Activated CD4-positive, alpha-beta T cell treated with anti-CD3 and anti-CD28 coated beads, Interleukin-2, Interleukin-4, amounts not matched to agents 100 ng/mL and 50 ng/mL, durations not matched to agents 16 hours and 8 hours (primary cell): Measurements from ENCODE around the gene TMCO4.
"Not testable (repeated sequence)": the region's sequence is repeated elsewhere in the genome, so short reads cannot be mapped to it uniquely, and the experiment has no call there.

Experiments used
- DNase-seq: peaks from one replicate; pipeline ENCODE4 v3.0.0-alpha.2; 2020; ENCODE audit warnings: low spot score

Gene TMCO4

GRCh38 chr1:19812875-19813642 lies 13.3 kb upstream of the TMCO4 start:
- no peak for DNase-seq

DNA sequence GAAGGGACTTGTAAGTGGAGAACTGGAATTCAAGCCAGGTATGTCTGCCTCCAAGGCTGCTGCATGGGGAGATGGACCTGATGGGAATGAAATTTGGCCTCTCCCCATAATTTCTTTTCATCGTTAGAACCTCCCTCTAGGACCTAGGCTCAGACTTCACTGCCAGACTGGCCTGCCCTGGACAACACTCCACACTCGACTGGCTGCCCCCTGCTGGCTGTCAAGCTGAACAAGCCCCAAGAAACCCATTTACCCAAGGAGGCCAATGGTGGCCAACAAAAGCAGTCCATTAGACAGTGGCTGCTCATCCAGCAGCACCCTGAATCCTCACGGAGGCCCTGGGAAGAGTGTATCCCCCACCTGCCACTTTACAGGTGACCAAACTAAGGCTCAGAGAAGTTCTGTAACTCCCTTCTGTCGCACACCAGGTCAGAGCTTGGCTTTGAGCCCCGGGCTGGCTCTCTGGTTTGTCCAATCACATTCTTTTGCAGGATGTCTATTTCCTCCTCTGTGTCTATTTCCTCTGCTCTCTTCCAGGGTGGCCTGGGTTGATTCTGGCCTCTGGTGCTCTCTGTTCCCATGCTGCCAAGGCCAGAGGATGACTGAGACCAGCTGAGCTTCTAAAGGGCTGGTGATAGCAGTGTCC lies 11.6 kb upstream of the TMCO4 start:
- DNase-seq, result peak; percentile 52

DNA sequence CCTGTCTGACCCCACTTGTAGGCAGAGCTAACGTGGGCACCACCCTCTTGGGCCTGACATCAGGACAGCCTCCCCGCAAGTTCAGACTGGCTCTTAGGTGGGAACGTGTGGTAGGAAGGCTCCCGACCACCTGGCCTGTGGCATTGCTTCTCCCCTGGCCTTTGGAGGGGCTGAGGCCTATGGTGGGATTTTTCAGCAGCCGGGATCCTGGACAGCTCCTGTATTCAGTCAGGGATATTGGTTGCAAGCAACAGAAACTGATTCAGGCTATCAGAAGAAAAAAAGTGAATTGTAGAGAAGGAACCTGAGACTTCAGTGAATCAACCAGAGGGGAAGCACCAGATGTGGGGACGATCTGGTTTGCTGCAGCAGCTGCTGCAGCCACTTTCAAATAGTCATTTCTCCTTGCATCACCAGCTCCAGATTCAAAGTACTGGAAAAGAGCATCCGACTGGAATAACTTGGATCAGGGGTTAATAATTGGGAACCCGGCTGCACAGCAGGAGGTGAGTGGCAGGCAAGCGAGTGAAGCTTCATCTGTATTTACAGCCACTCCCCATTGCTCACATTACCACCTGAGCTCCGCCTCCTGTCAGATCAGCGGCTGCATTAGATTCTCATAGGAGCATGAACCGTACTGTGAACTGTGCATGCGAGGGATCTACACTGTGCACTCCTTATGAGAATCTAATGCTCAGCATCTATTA lies 9.5 kb upstream of the TMCO4 start:
- no peak for DNase-seq

DNA sequence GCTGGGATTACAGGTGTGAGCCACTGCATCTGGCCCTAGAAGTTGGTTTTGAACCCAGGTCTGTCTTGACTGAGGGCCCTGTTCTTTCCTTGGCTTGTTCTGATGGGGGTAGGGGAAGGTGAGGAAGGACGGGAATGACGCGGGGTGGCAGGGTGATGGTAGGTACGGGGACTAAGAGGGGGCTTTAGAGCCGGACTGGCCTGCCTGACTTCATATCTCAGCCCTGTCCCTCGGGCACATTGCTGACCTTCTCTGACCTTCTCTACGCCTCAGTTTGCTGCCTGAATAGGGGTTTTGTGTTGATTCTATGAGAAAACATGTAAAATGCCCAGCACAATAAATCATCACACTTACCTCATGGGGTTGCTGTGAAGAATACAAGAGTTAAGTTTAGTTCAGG lies 8.6 kb upstream of the TMCO4 start:
- no peak for DNase-seq

GRCh38 chr1:19804831-19805251 lies 5.1 kb upstream of the TMCO4 start:
- DNase-seq, result no peak

DNA sequence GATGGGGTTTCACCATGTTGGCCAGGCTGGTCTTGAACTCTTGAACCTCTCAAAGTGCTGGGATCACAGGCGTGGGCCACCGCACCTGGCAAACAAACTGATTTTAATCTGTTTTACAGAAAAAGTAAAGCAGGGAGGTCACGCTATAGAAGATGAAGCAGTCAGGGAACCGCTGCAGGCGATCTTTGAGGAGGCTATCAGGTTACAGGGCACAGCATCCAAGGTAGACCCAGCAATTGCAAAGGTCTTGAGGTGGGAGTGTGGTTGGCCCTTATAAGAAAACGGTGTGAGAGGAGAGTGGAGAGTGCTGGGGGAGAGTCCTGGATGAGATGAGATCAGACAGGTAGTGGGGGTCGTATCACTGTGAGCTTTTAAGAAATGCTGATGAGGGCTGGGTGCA lies 2.6 kb upstream of the TMCO4 start:
- DNase-seq, result no peak

GRCh38 chr1:19800076-19800804 lies 524 bp upstream of the TMCO4 start:
- peak; percentile 48 for DNase-seq

DNA sequence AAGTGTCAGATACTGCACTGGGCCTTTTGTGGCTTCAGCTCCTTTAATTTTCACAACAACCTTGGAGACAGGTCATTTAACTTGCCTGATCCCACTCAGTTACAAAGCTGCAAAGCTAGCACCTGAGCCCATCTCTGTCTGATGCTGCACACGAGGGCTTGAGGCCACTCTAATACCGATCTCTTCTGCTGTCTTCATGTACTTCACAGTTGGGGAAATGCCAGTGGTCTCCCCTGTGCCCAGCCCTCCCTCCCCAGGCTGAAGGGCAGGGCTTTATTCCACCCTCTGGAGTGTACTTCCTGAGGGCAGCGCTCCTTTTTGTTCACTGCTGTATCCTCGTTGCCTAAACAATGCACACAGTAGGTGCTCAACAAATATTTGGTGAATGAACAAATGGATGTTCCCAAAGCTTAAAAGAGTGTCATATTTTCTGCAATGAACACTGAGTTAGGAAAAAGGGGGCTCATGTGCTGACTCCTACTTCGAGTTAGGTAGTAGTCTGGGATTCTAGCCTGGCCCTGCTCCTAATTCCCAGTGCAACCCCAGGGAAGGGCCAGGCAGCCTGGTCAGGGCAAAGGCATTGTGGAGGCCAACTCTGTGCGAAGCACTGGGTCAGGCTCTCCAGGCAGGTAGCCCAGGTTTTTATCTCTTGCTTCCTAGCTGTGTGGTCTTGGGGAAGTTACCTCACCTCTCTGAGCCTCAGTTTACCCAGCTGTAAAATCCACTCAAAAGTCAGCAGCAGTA lies 1.1 kb downstream of the TMCO4 start:
- DNase-seq, result no peak

GRCh38 chr1:19797827-19798226 lies 1.9 kb downstream of the TMCO4 start:
- DNase-seq, result no peak

DNA sequence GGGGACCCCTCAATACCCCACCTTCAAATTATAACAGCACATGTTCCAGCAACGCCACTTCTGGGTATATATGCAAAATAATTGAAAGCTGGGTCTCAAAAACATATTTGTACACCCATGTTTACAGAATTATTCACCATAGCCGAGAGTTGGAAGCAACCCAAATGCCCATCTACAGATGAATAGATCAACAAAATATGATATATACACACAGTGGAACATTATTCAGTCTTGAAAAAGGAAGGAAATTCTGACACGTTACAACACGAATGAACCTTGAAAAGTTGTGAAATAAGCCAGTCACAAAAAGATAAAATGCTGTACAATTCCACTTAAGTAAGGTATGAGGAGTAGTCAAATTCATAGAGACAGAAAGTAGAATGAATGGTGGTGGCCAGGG lies 5.1 kb downstream of the TMCO4 start:
- no peak for DNase-seq

GRCh38 chr1:19793360-19794046 lies 6.2 kb downstream of the TMCO4 start:
- DNase-seq, result no peak

GRCh38 chr1:19792237-19793002 lies 7.3 kb downstream of the TMCO4 start:
- no peak for DNase-seq

DNA sequence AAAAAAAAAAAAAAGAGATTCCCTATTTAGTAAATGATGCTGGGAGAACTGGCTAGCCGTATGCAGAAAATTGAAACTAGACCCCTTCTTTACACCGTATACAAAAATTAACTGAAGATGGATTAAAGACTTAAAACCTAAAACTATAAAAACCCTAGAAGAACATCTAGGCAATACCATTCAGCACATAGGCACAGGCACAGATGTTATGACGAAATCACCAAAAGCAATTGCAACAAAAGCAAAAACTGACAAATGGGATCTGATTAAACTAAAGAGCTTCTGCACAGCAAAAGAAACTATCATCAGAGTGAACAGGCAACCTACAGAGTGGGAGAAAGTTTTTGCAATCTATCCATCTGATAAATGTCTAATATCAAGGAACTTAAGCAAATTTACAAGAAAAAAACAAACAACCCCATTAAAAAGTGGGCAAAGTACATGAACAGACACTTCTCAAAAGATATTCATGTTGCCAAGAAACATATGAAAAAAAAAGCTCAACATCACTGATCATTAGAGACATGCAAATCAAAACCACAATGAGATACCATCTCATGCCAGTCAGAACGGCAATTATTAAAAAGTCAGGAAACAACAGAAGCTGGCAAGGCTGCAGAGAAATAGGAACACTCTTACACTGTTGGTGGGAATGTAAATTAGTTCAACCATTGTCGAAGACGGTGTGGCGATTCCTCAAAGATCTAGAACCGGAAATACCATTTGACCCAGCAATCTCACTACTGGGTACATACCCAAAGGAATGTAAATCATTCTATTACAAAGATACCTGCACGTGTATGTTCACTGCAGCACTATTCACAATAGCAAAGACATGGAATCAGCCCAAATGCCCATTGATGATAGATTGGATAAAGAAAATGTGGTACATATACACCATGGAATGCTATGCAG lies 9.4 kb downstream of the TMCO4 start:
- not testable (repeated sequence) for DNase-seq

GRCh38 chr1:19786988-19787423 lies 12.7 kb downstream of the TMCO4 start:
- DNase-seq, result no peak

- no peak for DNase-seq
These were observed 14.1 kb downstream of the TMCO4 start for GRCh38 chr1:19785660-19786059.

DNA sequence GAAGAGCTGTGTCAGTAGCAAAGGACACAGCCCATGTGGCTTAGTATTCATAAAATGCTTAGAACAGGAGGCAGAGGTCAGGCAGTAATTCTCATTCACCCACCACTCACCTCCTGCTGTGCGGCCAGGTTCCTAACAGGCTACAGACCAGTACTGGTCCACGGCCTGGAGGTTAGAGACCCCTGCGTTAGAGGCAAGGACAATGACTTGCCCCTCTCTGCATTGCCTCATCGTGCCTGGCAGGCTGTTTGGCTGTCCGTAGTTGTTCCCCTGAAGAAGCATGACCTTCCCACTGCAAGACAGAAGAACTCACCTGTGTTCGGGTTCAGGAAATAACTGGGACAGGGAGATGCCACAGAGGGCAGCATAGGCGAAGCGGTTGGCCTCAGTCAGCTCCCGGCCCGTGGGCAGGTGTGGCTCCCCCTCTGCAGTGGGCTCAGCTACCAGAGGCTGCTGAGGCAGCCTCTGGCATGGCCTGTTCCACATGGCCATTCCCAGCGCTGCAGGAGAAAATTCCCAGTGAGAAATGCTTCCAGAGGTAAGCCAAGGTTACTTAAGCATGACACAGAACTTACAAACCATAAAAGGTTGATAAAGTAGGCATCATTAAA lies 19.3 kb downstream of the TMCO4 start:
- DNase-seq, result no peak

DNA sequence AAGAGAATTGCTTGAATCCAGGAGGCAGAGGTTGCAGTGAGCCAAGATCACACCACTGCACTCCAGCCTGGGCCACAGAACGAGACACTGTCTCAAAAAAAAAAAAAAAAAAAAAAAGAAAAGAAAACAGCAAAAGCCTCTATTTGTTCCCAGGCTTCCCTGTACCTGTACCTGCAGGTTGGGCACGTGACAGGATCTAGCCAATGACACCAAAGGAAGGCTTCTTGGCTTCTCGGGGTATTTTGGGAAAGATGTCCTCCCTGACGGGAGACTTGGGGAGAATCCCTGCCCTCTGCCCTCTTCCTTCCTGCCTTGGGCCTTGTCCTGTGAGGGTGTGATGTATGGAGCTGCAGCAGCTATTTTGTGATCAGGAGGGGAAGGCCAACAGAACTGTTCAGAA lies 22.8 kb downstream of the TMCO4 start:
- DNase-seq, result no peak

DNA sequence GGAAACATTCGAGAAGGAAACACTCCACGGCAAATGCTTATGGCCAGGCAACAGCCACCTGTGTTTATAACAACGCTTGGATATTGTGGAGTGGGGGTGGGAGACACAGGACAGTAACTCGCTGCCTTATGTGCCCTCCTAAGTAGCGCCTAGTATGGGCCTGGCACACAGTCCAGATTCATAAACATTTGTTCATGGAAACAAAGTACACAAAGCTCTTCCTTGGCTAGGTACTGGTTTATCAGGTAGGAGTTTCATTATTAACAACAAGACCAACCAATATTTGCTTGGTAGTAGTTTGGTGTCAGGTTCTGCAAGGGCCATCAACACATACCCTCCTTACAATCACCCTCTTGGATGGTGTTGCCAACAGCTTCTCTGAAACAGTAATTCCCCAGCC lies 23.4 kb downstream of the TMCO4 start:
- DNase-seq, result no peak

GRCh38 chr1:19775831-19776230 lies 23.9 kb downstream of the TMCO4 start:
- no peak for DNase-seq
